Germinal center (tissue), 1 donor: ENCODE results near the gene CHRNA10.

ENCODE experiments used
- DNase-seq: peaks from one replicate; pipeline ENCODE4 v3.0.0; 2012; ENCODE audit warnings: mixed read lengths, low spot score

The CHRNA10 gene, protein sequence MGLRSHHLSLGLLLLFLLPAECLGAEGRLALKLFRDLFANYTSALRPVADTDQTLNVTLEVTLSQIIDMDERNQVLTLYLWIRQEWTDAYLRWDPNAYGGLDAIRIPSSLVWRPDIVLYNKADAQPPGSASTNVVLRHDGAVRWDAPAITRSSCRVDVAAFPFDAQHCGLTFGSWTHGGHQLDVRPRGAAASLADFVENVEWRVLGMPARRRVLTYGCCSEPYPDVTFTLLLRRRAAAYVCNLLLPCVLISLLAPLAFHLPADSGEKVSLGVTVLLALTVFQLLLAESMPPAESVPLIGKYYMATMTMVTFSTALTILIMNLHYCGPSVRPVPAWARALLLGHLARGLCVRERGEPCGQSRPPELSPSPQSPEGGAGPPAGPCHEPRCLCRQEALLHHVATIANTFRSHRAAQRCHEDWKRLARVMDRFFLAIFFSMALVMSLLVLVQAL

GRCh38 chr11:3671334-3672254, at the start of gene CHRNA10:
CHRNA10 (minus strand) TSS chr11:3671384; CDS start chr11:3671312, 72 bp downstream.
- no peak for DNase-seq

DNA sequence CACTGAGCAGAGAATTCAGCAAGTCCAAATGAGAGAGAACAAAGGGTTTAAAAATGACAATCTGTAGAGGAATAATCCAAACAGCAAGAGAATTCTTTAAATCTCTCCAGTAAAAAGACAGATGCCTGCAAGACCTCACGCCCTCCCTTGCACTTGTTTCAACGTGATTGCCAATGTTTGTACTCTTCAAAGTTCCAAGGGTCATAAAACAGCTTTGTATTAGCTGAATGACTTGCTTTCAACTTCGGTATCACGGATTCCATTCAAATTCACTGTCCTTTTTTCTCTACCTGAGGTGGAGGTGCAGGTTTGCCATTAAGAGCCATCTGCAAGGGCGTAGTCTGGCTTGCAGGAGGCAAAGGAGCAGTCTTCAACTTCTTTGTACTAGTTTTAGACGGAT, 41.1 kb upstream of the CHRNA10 start:
- no peak for DNase-seq

DNA sequence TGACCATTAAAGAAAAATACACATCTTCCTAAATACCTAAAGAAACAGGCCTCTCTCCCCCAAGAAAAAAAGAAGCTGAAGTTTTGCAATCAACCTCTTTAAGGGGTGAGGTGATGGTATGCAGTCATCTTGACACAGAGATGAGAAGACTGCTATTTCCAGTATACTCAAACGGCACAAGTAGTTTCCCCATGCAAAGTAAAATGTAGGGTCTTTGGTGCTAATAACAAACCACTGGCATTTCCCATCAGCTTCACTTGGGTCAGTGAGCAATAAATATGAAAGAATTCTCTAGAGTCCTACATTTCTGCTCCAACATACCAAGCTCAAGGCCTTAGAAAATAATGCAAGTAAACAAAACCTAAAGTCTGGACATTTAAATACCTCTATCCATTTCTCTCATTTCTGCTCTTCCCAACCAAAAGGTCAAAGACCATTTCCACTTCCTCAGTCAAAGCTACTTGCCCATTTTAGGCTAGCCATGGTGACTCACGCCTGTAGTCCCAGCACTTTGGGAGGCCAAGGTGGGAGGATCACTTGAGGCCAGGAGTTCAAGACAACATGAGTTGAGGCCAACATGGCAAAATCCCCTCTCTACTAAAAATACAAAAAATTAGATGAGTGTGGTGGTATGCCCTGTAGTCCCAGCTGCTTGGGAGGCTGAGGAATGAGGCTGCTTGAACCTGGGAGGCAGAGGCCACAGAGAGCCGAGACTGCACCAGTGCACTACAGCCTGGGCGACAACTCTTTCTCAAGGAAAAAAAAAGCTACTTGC, 39.5 kb upstream of the CHRNA10 start:
- no peak for DNase-seq

GRCh38 chr11:3709977-3710376, 38.8 kb upstream of the CHRNA10 start:
- no peak for DNase-seq

- DNase-seq = no peak
Measured at GRCh38 chr11:3707176-3707575, 36.0 kb upstream of the CHRNA10 start.

DNA sequence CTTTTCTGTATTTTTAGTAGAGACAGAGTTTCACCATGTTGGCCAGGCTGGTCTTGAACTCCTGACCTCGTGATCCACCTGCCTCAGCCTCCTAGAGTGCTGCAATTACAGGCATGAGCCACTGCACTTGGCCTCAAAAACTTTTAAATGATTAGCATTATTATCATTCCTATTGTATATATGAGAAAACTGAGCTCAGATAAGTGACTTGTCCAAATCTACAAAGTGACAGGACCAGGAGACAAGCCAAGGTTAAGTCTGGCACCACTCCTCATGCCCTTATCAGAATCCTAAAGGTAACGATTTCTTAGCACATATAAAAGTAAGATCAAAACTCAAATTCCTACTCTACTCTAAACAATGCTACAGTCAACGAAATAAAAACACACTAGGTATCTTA, 32.2 kb upstream of the CHRNA10 start:
- DNase-seq = no peak

DNA sequence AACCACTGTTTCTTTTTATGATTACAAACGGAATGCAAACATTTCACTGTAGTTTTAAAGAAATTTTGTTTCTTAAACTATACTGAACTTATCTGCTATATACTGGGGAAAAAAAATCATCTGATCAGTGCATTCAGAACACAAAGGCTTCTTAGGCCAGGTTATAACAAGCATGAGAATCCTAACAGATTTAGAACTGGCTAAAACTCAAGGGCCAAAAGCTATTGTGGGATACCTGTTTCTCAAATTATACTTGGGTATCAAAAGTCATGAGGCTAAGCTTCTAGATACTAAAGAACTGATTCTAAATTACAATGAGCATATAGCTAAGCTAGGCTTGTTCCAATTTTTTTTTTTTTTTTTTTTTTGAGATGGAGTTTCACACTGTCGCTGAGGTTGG, 29.7 kb upstream of the CHRNA10 start:
- no peak for DNase-seq

GRCh38 chr11:3700410-3700809, 29.2 kb upstream of the CHRNA10 start:
- DNase-seq = no peak

- DNase-seq = no peak
Measured at GRCh38 chr11:3686751-3687150, 15.6 kb upstream of the CHRNA10 start.

- no peak for DNase-seq
Measured at GRCh38 chr11:3685923-3686322, 14.7 kb upstream of the CHRNA10 start.

DNA sequence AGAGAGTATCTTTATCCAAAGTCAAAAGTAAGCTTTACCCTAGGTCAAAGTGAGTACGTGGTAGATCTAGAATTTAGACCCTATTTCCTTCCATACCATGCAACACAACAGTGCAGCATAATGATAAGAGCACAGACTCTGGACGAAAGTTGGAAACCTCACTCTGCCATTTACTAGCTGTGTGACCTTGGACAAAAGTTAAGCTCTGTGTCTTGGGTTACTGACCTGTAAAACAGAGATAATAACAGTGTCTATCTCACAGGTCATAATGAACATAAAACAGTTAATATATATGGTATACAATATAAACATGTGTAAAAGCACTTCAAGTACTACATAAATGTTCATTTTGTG, 13.6 kb upstream of the CHRNA10 start:
- DNase-seq = no peak

- DNase-seq = no peak
Measured at GRCh38 chr11:3684129-3684818, 13.1 kb upstream of the CHRNA10 start.

DNA sequence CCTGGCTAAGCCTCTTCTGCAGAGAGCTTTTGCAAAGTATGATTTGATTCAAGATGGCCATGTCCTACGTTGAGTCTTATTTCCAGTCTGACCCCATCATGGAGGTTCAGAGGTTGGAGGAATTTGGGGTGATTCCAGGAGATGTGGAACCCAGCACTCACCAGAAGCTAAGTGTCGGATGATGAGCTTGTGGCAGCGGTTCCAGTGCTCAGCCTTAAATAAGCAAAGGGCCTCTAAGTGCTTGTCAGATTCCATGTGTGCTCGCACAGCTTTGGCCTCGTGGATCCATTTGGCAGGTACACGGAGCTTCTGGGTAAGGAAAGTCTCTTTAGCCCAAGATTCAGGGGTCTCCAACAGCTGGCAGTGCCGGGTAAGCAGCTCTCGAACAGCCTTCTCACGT, 11.9 kb upstream of the CHRNA10 start:
- no peak for DNase-seq

GRCh38 chr11:3679077-3679476, 7.9 kb upstream of the CHRNA10 start:
- no peak for DNase-seq

DNA sequence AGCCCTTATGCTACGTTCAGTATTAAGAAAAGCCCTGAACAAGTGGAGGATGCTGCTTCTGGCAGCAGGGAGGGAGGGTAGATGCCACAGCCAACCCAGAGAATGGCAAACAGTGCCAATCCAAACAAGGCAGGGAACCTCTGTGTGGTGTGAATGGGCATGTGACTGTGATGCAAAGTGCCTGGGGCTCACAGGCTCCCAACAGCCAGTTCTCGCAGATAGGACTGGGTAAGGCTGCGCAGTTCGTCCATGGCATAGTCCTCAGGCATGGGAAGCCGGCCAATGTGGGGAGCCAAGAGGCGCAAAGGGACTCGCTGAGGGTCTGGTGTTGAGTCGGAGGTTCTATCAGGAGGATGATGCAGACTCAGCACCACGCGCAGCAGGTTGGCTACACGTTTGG, 4.8 kb upstream of the CHRNA10 start:
- DNase-seq = no peak

- no peak for DNase-seq
Measured at GRCh38 chr11:3674189-3674588, 3.0 kb upstream of the CHRNA10 start.

DNA sequence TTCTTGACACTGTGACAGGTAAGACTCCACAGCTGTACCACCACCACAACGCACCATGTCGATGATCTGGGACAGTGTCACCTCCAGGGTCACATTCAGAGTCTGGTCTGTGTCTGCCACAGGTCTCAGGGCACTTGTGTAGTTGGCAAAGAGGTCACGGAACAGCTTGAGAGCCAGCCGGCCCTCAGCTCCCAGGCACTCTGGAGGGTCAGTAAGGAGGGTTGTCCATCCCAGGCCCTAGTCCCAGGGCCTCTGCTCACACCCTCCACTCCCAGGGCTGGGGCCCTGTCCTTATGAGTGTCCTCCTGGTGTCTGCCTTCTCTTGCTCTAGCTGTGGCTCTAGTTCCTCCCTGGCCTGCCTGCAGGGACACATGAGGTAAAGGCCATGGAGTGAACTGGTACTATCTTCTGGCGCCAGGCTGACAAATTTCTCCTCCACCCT, 1.4 kb downstream of the CHRNA10 start:
- no peak for DNase-seq

DNA sequence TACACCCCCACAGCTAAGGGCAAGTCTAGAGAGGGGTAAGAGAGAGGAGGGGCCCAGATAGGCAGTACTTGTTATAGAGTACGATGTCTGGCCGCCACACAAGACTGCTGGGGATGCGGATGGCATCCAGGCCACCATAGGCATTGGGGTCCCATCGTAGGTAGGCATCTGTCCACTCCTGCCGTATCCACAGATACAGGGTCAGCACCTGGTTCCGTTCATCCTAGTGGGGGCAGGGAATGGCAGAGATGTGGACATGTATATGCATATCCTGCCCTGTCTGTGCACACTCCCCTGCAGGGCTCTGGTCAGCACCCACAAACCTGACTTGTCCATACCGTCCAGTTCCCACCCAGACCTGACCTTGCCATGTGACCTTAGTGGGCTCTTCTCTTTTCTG, 2.1 kb downstream of the CHRNA10 start:
- DNase-seq = no peak

DNA sequence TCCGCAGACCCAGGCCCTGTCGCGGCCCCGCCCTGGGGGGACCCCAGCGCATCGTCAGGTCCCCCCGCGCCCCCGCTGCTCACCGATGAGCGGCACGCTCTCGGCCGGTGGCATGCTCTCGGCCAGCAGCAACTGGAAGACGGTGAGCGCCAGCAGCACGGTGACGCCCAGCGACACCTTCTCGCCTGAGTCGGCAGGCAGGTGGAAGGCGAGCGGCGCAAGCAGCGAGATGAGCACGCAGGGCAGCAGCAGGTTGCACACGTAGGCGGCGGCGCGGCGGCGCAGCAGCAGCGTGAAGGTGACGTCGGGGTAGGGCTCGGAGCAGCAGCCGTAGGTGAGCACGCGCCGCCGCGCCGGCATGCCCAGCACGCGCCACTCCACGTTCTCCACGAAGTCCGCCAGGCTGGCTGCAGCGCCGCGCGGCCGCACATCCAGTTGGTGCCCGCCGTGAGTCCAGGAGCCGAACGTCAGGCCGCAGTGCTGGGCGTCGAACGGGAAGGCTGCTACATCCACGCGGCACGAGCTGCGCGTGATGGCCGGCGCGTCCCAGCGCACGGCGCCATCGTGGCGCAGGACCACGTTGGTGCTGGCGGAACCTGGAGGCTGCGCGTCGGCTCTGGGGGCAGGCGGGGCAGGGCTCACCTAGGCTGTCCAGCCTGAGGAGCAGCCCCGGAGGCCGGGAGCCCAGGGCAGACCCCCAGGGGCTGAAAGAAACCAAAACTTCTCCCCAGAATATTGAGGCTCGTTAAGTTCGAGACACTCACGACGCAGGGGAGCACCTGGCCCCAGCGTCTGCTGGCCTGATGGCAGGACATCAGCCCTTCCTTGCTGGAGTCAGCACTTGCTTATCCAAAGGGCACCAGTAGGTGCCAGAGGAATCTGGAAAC, 3.8 kb downstream of the CHRNA10 start:
- DNase-seq = no peak

DNA sequence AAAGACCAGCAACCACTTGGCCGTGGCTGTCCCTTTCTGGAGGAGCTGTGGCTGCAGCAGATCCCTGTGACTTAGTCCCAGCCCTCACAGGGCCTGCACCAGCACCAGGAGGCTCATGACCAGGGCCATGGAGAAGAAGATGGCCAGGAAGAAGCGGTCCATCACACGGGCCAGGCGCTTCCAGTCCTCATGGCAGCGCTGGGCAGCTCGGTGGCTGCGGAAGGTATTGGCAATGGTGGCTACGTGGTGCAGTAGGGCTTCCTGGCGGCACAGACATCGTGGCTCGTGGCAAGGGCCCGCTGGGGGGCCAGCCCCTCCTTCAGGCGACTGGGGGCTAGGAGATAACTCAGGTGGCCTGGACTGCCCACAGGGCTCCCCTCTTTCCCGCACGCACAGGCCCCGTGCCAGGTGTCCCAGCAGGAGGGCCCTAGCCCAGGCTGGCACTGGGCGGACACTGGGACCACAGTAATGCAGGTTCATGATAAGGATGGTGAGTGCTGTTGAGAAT, 5.1 kb downstream of the CHRNA10 start:
- DNase-seq = no peak
